Cardiac muscle cell (in vitro differentiated cells and primary cell): ENCODE results near the gene SNRNP70. TPM values are rescaled to one million over a fixed set of nuclear protein-coding genes. Genes with fewer than 3 reads are reported as not detected.
A peak's percentile ranks its signal among the peaks of the same experiment; 100 is the strongest.
"Not testable (repeated sequence)": the region's sequence is repeated elsewhere in the genome, so short reads cannot be mapped to it uniquely, and the experiment has no call there.

Experiments
- DNase-seq, 2 donors: peaks; one replicate each; pipeline versions ENCODE4 v3.0.0 to v3.0.0-alpha.2; 2010 to 2017; ENCODE audit warnings: low read depth in 1 of 2, low spot score in 1 of 2
- H3K27ac ChIP-seq: fragments of 200-600 bp; sonication (generic); 2 replicates; pipeline ENCODE4 v1.5.1; 2016
- H3K27me3 ChIP-seq: fragments of 200-600 bp; sonication (generic); 2 replicates; pipeline ENCODE4 v1.6.0; 2016; ENCODE audit warnings: control low read depth
- H3K36me3 ChIP-seq: fragments of 200-600 bp; sonication (generic); 2 replicates; pipeline ENCODE4 v1.5.1; 2016; ENCODE audit warnings: control low read depth
- H3K4me1 ChIP-seq: fragments of 200-600 bp; sonication (generic); 2 replicates; pipeline ENCODE4 v1.8.1; 2017; ENCODE audit warnings: low read depth, mild to moderate bottlenecking, mixed run types
- H3K4me3 ChIP-seq: fragments of 200-600 bp; sonication (generic); 2 replicates; pipeline ENCODE4 v1.5.1; 2016; ENCODE audit warnings: mild to moderate bottlenecking
- H3K9me3 ChIP-seq: fragments of 200-600 bp; sonication (generic); 2 replicates; pipeline ENCODE4 v1.5.1; 2017; ENCODE audit warnings: low read depth, mild to moderate bottlenecking, control low read depth
- polyA plus RNA-seq: library from polyadenylated mRNA; unstranded; fragments of >200 nt; fragmentation: Nextera tagmentation; extraction: Ambion mirVana; gene quantifications from 2 replicates; pipeline ENCODE4 v1.2.1, GENCODE V29; 2016
- total RNA-seq: library from RNA; depleted of rRNA; stranded (reverse); fragments of >200 nt; gene quantifications from 2 replicates; pipeline ENCODE4 v1.2.3, GENCODE V29; 2016
- TF ChIP-seq, protein P1 (sequence below): IDR thresholded peaks from 2 replicates; pipeline ENCODE4 v1.5.1; 2012; ENCODE audit warnings: low read depth, mild to moderate bottlenecking, low read length

Gene SNRNP70
- total and polyA plus RNA-seq, 2 experiments from 2014 or later: 492 to 598 TPM

DNA sequence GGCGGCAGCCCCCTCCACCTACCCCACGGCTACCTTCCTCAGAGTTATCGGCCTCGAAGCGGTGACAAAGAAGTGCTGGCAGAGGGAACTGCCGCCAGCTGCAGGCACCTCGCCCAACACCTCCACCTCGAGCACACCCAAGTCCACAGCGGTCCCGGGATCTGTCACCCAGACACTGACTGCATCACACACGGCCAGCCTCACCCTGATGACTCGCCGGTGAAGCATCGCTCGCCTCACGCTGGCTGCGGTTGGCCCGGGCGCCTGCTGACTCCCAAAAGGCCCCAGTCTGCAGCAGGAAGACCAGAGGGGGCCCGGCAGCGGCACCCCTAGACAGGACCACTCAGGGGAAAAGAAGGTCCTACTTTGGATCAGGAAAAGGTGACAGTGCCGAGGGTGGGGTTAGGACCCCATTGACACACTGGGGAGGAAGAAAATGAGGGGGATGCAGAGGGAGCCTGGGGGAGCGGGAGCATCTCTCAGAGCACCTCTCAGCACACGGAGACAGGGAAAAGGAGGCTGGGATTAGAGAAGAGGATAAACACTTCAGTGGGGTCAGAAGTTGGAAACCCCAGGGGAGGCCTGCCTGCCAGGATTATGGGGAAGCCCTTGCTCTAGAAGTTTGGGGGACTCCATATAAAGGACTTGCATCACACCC, 34.7 kb upstream of the SNRNP70 start:
- H3K36me3 ChIP-seq, H3K4me3 ChIP-seq, H3K27me3 ChIP-seq, H3K4me1 ChIP-seq, H3K9me3 ChIP-seq, H3K27ac ChIP-seq: not testable (repeated sequence)
- DNase-seq: peak in 1 of 2 donors; percentile 20

GRCh38 chr19:49056101-49056901, 28.9 kb upstream of the SNRNP70 start:
- DNase-seq: peak; percentile 47 to 69
- no peak overlapping the region for H3K27ac ChIP-seq
- no peaks in the 10 kb centered on the region for H3K36me3 ChIP-seq
- H3K9me3 ChIP-seq: no peaks in the 10 kb centered on the region
- H3K4me1 ChIP-seq: peaks cover 4% of the 10 kb centered on the region
- TF ChIP-seq, protein P1, sequence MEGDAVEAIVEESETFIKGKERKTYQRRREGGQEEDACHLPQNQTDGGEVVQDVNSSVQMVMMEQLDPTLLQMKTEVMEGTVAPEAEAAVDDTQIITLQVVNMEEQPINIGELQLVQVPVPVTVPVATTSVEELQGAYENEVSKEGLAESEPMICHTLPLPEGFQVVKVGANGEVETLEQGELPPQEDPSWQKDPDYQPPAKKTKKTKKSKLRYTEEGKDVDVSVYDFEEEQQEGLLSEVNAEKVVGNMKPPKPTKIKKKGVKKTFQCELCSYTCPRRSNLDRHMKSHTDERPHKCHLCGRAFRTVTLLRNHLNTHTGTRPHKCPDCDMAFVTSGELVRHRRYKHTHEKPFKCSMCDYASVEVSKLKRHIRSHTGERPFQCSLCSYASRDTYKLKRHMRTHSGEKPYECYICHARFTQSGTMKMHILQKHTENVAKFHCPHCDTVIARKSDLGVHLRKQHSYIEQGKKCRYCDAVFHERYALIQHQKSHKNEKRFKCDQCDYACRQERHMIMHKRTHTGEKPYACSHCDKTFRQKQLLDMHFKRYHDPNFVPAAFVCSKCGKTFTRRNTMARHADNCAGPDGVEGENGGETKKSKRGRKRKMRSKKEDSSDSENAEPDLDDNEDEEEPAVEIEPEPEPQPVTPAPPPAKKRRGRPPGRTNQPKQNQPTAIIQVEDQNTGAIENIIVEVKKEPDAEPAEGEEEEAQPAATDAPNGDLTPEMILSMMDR: peak; percentile 31
- H3K27me3 ChIP-seq: no peaks in the 10 kb centered on the region
- peak overlapping the region; percentile 49 for H3K4me3 ChIP-seq

DNA sequence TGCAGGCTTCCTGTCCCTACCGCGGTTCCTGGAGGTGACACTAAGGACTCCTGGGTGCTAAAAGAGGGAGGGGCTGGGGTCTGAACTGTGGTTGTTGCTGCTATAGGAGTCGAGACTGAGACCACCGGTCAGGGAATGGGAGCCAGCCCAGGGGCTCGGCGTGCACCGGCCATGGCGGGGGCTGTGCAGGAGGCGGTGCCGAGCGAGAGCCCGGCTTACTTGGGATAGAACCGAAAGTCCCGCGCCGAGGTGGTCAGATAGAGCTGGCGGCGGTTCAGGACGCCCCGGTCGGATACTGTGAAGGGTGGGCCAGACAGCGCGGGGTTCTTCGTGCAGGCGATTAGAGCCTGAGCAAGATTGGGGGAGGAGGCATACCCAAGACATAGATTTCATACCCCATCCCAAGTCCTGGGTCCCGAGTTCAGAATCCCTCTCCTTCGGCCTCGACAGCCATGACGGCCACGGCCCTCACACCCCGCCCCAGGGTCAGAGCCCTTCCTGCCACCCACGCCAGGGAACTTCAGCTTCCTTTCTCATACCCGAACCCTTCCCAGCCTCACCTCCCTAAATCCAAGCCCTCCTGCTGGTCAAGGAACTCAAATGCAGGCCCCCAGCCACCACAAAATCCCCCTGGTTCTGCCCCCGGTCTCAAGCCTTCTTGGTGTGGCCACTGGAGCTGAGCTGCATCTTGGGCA, 28.2 kb upstream of the SNRNP70 start:
- DNase-seq, H3K9me3 ChIP-seq, H3K27ac ChIP-seq, H3K27me3 ChIP-seq, H3K4me1 ChIP-seq, H3K36me3 ChIP-seq: not testable (repeated sequence)
- H3K4me3 ChIP-seq: peak overlapping the region; percentile 49

DNA sequence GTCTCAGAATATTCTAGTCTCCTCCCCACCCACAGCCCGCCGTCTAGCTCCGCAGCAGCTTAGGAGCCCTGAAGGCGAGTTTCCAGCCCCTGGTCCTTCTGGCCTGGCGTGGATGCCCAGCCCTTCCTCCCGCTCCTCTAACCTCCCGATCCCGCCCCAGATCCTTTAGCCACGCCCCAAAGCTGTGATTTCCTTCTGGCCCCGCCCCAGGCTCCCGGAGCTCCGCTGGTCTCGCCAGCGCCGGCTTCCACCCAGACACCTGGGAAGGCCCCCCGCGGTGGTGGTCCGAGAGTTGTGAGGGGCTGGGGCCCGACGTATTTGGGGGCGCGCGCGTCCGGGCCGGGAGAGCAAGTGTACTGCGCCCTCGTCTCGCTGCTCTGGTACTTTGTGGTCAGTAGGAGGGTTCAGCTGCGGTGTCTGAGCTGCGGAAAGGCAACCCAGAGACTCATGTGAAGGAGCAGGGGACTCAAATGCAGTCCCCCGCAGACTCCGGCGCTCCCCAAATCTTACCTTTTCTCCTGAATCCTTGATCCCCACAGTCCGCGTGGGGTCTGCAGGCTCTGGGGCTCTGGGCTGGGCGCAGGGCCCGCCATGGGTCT, 27.5 kb upstream of the SNRNP70 start, which contains the start of gene CGB7:
TSS of gene CGB7 (minus strand) at position 114 of the 599 bp plus-strand sequence. CDS start 2,374 bp downstream, outside the sequence.
- no peaks in the 10 kb centered on the region for H3K36me3 ChIP-seq
- peak; percentile 59 to 77 for DNase-seq
- peaks cover 4% of the 10 kb centered on the region for H3K4me1 ChIP-seq
- H3K9me3 ChIP-seq: no peaks in the 10 kb centered on the region
- peak within 1 kb of the TSS; percentile 49 for H3K4me3 ChIP-seq
- H3K27ac ChIP-seq: no peak within 1 kb of the TSS
- no peaks in the 10 kb centered on the region for H3K27me3 ChIP-seq
- TF ChIP-seq, protein P1: no peak

DNA sequence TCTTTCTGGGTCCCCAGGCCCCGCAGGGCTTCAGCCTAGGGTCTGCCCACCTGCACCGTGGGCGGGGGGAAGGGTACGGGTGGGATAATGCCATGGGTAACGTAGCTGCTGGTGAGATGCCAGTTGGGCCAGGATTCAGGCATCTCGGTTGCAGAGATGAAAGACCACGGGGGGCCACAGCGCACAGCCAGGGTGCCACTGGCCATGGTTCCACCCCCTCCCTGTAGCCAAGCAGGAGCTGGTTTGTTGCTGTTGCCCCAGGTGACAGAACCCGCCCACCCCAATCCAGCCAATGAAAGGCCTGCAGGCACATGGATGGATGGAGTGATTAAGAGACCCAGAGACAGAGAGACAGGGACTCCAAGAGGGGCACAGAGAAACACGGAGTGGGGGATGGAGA, 26.7 kb upstream of the SNRNP70 start:
- peak; percentile 32 to 33 for DNase-seq
- TF ChIP-seq, protein P1: no peak
- Histone ChIP-seq H3K4me3 (no peak overlapping the region), H3K4me1 (peaks cover 11% of the 10 kb centered on the region), H3K9me3 (no peaks in the 10 kb centered on the region), H3K36me3 (no peaks in the 10 kb centered on the region), H3K27me3 (no peaks in the 10 kb centered on the region), H3K27ac (no peak overlapping the region)

DNA sequence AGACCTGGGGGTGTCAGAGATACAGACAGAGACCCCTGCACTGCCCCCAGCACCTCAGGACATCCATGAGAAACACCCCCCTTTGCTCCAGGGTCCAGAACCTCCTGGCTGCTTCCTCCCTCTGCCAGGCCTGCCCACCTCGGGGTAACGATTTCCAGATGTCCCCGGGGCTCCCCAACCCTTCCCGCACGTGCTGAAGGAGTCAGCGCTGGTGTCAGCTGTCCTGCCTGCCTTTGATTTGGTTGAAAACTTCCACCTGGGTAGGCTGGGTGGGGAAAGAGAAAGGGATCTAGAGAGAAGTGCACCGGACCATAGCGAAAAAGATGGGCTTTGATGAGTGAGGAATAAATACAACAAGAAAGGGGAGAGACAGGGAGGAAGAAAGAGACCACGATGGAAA, 26.2 kb upstream of the SNRNP70 start:
- Histone ChIP-seq H3K9me3 (no peaks in the 10 kb centered on the region), H3K4me3 (no peak overlapping the region), H3K27ac (no peak overlapping the region), H3K27me3 (no peaks in the 10 kb centered on the region), H3K4me1 (peaks cover 14% of the 10 kb centered on the region), H3K36me3 (no peaks in the 10 kb centered on the region)
- TF ChIP-seq, protein P1: no peak
- DNase-seq: no peak
